Fibroblast of pulmonary artery (primary cell): ENCODE data around the gene XXYLT1.

Experiments
- DNase-seq: peaks from one replicate; pipeline ENCODE4 v3.0.0-alpha.2; 2010; ENCODE audit warnings: low read depth
- H3K4me3 ChIP-seq: replicated peaks from 2 replicates; pipeline ENCODE4 v1.5.1; 2011; ENCODE audit warnings: low read depth, mild to moderate bottlenecking, control low read depth, low read length, moderate library complexity
- TF ChIP-seq, protein P1 (sequence below): IDR thresholded peaks from 2 replicates; pipeline ENCODE4 v1.5.1; 2011; ENCODE audit warnings: mild to moderate bottlenecking, control low read depth, low read length, inconsistent platforms; ENCODE audit errors: missing control alignments

The XXYLT1 gene

DNA sequence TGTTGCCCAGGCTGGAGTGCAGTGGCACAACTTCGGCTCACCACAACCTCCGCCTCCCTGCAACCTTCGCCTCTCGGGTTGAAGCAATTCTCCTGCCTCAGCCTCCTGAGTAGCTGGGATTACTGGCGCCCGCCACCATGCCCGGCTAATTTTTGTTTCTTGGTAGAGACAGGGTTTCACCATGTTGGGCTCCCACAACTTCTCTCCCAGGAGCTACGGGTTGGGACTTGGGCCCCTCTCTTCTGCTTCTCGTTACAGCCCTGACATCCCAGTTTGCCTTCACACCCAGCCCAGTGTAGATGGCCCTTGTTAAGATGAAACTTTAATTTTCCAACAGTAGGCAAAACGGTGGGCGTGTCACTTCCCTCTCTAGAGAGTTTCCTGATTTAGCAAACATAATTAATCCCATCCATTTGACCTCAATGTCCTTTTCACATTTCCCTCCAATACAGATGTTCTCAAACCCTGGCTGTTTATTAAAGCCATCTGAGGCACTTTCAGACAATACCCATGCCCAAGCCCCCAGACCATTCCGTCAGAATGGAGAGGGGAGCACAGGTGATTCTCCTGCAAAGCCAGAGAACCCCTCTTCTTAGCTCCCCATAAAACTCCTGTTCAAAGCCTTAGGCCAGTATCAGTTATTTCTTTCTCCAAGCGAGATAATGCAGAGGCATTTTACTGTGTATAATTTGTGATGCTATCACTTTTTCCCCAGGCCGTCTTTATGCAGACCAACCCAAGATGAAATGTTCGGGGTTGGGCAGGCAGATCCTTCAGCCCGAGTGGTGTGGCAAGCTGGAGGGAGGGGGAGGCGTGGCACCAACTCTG, 245.7 kb downstream of the XXYLT1 start:
- no peak overlapping the region for H3K4me3 ChIP-seq
- TF ChIP-seq, protein P1, sequence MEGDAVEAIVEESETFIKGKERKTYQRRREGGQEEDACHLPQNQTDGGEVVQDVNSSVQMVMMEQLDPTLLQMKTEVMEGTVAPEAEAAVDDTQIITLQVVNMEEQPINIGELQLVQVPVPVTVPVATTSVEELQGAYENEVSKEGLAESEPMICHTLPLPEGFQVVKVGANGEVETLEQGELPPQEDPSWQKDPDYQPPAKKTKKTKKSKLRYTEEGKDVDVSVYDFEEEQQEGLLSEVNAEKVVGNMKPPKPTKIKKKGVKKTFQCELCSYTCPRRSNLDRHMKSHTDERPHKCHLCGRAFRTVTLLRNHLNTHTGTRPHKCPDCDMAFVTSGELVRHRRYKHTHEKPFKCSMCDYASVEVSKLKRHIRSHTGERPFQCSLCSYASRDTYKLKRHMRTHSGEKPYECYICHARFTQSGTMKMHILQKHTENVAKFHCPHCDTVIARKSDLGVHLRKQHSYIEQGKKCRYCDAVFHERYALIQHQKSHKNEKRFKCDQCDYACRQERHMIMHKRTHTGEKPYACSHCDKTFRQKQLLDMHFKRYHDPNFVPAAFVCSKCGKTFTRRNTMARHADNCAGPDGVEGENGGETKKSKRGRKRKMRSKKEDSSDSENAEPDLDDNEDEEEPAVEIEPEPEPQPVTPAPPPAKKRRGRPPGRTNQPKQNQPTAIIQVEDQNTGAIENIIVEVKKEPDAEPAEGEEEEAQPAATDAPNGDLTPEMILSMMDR: no peak
- no peak for DNase-seq

DNA sequence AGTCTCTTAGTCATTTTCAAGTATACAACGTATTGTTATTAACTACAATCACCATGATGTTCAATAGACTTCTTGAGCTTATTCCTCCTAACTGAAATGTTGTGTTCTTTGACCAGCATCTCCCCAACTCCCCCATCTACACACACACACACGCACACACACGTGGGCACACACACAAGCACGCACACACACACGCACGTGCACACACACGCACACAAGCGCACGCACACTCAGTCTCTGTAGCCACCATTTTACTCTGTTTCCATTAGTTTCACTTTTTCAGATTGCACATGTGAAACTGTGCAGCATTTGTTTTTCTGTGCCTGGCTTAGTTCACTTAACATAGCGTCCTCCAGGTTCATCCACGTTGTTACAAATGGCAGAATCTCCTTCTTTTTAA, 247.0 kb downstream of the XXYLT1 start:
- TF ChIP-seq, protein P1: no peak
- no peak for DNase-seq
- H3K4me3 ChIP-seq: no peak overlapping the region

DNA sequence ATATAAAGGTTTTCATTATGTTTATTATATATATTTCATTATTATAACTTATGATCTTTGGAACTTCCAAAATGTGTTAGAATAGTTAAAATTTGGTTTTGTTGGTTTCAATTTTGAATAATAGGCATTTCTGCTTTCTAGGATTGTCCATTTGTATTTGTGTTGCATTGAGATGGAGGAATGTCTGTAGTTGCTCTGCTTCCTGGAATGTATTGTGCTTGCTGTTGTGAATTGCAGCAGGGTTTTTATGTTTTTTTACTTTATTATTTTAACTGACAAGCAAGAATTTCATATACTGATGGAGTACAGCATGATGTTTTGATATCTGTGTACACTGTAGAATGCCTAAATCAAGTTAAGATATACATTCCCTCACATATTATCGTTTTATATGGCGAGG, 247.4 kb downstream of the XXYLT1 start:
- TF ChIP-seq, protein P1: no peak
- no peak for DNase-seq
- no peak overlapping the region for H3K4me3 ChIP-seq

DNA sequence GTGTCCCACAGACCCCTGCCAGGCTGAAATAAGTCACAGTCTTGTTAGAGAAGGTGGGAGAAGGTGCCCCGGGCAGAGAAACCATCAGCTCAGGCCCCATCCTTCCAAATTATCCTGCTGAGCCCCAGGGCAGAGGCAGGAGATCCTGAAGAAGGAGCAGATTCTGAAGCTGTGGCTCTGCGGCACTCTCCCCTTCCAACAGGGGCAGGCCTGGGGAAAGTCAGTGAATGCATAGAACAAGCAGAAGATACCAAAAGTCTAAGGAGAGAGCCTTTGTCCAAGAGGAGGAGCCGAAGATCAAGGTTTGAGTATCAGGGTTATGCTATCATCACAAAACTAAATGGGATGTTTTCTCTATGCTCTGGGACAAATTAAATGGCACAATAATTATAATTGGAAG, 249.3 kb downstream of the XXYLT1 start:
- TF ChIP-seq, protein P1: no peak
- no peak overlapping the region for H3K4me3 ChIP-seq
- DNase-seq: no peak

DNA sequence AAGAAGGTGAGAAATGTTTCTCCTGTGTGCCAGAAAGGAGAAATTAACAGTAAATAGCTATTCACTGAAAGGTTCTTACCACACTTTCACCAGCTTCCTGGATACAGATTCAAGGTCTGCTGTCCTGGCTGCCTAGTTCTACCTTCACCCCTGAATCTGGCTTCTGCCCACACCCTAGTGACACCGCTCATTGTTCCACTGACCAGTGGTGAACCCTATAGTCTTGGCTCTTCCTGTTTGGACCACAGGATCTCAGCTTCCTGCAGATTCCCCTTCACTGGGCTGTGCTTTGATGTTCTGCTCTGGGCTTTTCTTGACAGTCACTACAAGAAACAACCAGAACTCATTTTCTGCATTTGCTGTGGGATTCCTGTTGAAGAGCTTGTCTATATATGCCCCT, 250.0 kb downstream of the XXYLT1 start:
- H3K4me3 ChIP-seq: no peak overlapping the region
- DNase-seq: no peak

DNA sequence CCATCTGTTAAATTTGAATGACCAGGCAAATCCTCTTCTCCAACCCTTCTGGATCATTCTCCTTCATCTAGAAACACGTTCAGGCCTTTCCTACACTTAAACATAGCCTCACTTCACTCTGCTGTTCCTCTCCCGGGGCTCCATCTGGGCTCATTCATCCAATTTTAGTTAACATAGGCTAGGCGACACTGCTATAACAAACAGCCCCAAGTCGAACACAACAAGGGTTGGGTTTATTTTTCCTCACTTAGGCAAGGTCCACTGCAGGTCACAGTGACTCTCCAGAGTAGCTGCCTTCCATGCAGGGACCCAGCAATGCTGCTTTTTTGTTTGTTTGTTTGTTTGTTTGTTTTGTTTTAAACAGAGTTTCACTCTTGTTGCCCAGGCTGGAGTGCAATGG, 250.8 kb downstream of the XXYLT1 start:
- TF ChIP-seq, protein P1: no peak
- no peak overlapping the region for H3K4me3 ChIP-seq
- DNase-seq: no peak

More for the DNA sequence above, 250.0 kb downstream of the XXYLT1 start:
- TF ChIP-seq, protein P1: no peak

DNA sequence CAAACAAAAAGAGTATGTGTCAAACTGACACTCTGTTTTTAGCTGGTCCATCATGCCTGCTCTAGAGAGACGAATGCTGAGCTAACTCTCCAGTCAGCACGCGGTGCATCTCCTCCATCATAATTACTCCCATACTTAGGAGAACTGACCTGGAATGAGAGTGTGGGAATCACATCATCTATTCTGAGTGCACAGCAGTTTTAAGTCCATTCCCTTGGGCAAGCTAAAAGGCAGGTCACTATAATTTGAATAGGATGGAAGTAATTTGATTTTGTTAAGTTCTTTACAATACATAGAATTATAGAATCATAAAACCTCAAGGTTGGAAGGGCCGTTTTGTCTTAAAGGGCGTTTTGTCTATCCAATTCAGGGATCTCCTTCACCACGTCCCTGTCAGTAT, 251.6 kb downstream of the XXYLT1 start:
- DNase-seq: no peak
- TF ChIP-seq, protein P1: no peak
- no peak overlapping the region for H3K4me3 ChIP-seq
